ENCODE data around the gene TMEM258. TPM values are rescaled to one million over a fixed set of nuclear protein-coding genes. Genes with fewer than 3 reads are reported as not detected.

The TMEM258 gene
- polyA plus RNA-seq, 1 of the 3 experiments (the other 2 are of a cell fraction): 454 TPM

- no peak for TF ChIP-seq RXRA (IDR thresholded peaks at IDR 0.05; ENCODE audit: borderline replicate concordance, low read depth)
These were observed 41.1 kb upstream of the TMEM258 start (continued) for GRCh38 chr11:61833471-61833870.

- Histone ChIP-seq H2AFZ (ENCODE audit: low read depth) (no peak overlapping the region), H3K4me3 (ENCODE audit: low read depth in 2 of 2, low read length in 1 of 2) (no peak overlapping the region), H3K27ac (ENCODE audit: low read depth in 2 of 2, low read length in 1 of 2) (peak overlapping the region in 1 of 2 experiments; percentile 53; a peak in 1 of 4 replicates), H3K9me3 (no peaks in the 10 kb centered on the region), H3F3A (replicated peaks; ENCODE audit: insufficient read depth) (no peaks in the 10 kb centered on the region), H3K4me1 (ENCODE audit: control insufficient read depth in 1 of 2, insufficient read depth in 2 of 2, low read depth in 1 of 2, low read length in 1 of 2) (peaks cover 34 to 56% of the 10 kb centered on the region in 2 experiments; a peak in 3 of 4 replicates), H3K9ac (no peak overlapping the region), H3K4me2 (no peak overlapping the region), H4K20me1 (ENCODE audit: insufficient read depth) (no peaks in the 10 kb centered on the region; the same call in 1 of the 2 replicates), H3K27me3 (ENCODE audit: insufficient read depth) (no peaks in the 10 kb centered on the region), H3K9me2 (no peaks in the 10 kb centered on the region), H3K36me3 (replicated peaks in 1 of 2; ENCODE audit: control insufficient read depth in 1 of 2, insufficient read depth in 2 of 2, low read length in 1 of 2) (peaks cover 0 to 9% of the 10 kb centered on the region in 2 experiments), H3K79me2 (ENCODE audit: insufficient read depth) (peaks cover 52% of the 10 kb centered on the region)
- DNase-seq: no peak
- 84% methylated on average over 5 of the region's 7 CpGs for WGBS (ENCODE audit: low lambda C conversion rate)
- CTCF ChIA-PET: interaction anchor here (1.8 to 2.3 kb wide), 2 partner anchors 64 to 275 kb away, joined by 7 read pairs; no protein-coding TSS in a partner anchor
- POLR2A ChIA-PET: interaction anchor here (2.1 kb wide), 1 partner anchor 17 kb away, joined by 7 read pairs; no protein-coding TSS in a partner anchor
- no peak for TF ChIP-seq RFX5 (IDR thresholded peaks at IDR 0.05; ENCODE audit: low read length)
These were observed 40.4 kb upstream of the TMEM258 start for GRCh38 chr11:61832754-61833153.

- CTCF ChIA-PET: interaction anchor here (1.2 to 1.4 kb wide), 2 partner anchors 35 to 276 kb away, joined by 4 to 6 read pairs; no protein-coding TSS in a partner anchor
- H3F3A ChIP-seq (replicated peaks; ENCODE audit: insufficient read depth): no peaks in the 10 kb centered on the region
- H3K4me2 ChIP-seq: no peak overlapping the region
- WGBS (ENCODE audit: low lambda C conversion rate): 100% methylated on average over 3 of the region's 4 CpGs
- no peak overlapping the region for H2AFZ ChIP-seq (ENCODE audit: low read depth)
- peaks cover 0 to 7% of the 10 kb centered on the region in 2 experiments for H3K36me3 ChIP-seq (replicated peaks in 1 of 2; ENCODE audit: control insufficient read depth in 1 of 2, insufficient read depth in 2 of 2, low read length in 1 of 2)
- DNase-seq: no peak
- H3K27ac ChIP-seq (ENCODE audit: low read depth in 2 of 2, low read length in 1 of 2): peak overlapping the region in 1 of 2 experiments; percentile 58; a peak in 1 of 4 replicates
- no peaks in the 10 kb centered on the region for H3K9me3 ChIP-seq
- peaks cover 34 to 58% of the 10 kb centered on the region in 2 experiments; a peak in 3 of 4 replicates for H3K4me1 ChIP-seq (ENCODE audit: control insufficient read depth in 1 of 2, insufficient read depth in 2 of 2, low read depth in 1 of 2, low read length in 1 of 2)
- H3K4me3 ChIP-seq (ENCODE audit: low read depth in 2 of 2, low read length in 1 of 2): no peak overlapping the region
- peaks cover 52% of the 10 kb centered on the region for H3K79me2 ChIP-seq (ENCODE audit: insufficient read depth)
- no peaks in the 10 kb centered on the region for H3K9me2 ChIP-seq
- TF ChIP-seq REST (IDR thresholded peaks at IDR 0.05; ENCODE audit: low read depth, low read length): peak; percentile 75; the same call in 1 of the 2 replicates
- TF ChIP-seq FOSL2 (IDR thresholded peaks at IDR 0.05; ENCODE audit: borderline replicate concordance, low read depth): no peak
- H4K20me1 ChIP-seq (ENCODE audit: insufficient read depth): no peaks in the 10 kb centered on the region; the same call in 1 of the 2 replicates
- POLR2A ChIA-PET: interaction anchor here (1.6 to 2.1 kb wide), 2 partner anchors 17 to 34 kb away, joined by 6 to 7 read pairs; no protein-coding TSS in a partner anchor
- no peak overlapping the region for H3K9ac ChIP-seq
- no peaks in the 10 kb centered on the region for H3K27me3 ChIP-seq (ENCODE audit: insufficient read depth)
These were observed 39.8 kb upstream of the TMEM258 start for GRCh38 chr11:61832207-61832606.

Data from SK-N-SH (cell line).